ENCODE data around the gene RBM33.

The RBM33 gene

DNA sequence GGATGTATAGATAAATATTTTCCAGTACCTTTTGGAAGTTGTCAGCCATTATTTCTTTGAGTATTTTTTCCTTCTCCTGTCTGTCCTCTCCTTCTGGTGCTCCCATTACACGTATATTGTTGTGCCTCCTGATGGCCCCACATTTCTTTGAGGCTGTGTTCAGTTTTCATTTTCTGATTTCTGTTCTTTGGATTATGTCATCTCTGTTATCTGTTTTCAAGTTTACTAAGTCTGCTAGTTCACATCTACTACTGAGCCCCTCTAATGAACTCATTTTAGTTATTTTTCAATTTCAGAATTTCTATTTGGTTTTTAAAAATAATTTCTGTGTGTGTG lies 16.3 kb downstream of the RBM33 start:
- TF ChIP-seq, protein P1, sequence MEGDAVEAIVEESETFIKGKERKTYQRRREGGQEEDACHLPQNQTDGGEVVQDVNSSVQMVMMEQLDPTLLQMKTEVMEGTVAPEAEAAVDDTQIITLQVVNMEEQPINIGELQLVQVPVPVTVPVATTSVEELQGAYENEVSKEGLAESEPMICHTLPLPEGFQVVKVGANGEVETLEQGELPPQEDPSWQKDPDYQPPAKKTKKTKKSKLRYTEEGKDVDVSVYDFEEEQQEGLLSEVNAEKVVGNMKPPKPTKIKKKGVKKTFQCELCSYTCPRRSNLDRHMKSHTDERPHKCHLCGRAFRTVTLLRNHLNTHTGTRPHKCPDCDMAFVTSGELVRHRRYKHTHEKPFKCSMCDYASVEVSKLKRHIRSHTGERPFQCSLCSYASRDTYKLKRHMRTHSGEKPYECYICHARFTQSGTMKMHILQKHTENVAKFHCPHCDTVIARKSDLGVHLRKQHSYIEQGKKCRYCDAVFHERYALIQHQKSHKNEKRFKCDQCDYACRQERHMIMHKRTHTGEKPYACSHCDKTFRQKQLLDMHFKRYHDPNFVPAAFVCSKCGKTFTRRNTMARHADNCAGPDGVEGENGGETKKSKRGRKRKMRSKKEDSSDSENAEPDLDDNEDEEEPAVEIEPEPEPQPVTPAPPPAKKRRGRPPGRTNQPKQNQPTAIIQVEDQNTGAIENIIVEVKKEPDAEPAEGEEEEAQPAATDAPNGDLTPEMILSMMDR (IDR thresholded peaks at IDR 0.05; ENCODE audit: low read depth, low read length, missing control alignments): no peak
- no peak for DNase-seq (ENCODE audit: low read depth)
- H3K4me3 ChIP-seq (ENCODE audit: low read depth, low read length): no peak overlapping the region; the same call in 1 of the 2 replicates

DNA sequence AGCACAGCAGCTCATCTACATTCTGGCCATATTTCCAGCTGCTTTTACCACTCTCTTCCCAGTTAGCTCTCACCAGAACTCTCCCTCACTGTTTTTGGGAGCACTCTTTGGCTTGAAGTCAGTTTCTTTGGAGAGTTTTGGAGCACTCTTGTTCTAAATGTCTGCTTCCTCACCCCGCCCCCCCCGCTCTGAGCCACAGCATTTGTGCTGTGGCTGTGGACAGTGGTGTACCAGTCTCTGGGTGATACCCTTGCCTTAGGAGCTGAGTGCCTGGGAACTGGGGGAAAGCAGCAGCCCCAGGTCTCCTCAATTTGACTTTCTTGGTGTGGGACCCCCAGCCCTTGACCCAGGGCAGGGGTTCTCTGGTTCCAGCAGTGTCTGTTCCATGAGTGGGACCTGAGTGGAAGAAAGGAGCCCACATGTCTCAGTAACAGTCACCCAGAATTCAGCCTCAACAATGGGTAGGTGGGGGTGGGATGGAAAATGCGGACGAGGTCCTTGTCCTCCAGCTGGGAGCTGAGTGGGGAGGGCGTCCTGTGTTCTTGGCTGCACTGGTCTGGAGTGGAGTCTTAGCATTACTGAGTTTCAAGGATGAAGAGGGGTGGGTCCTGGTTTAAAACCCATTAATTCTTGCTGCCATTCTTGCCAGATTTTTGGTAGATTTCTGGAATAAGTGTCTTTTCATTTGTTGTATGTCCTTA lies 18.0 kb downstream of the RBM33 start:
- H3K4me3 ChIP-seq (ENCODE audit: low read depth, low read length): no peak overlapping the region
- TF ChIP-seq, protein P1 (IDR thresholded peaks at IDR 0.05; ENCODE audit: low read depth, low read length, missing control alignments): no peak
- no peak for DNase-seq (ENCODE audit: low read depth)

DNA sequence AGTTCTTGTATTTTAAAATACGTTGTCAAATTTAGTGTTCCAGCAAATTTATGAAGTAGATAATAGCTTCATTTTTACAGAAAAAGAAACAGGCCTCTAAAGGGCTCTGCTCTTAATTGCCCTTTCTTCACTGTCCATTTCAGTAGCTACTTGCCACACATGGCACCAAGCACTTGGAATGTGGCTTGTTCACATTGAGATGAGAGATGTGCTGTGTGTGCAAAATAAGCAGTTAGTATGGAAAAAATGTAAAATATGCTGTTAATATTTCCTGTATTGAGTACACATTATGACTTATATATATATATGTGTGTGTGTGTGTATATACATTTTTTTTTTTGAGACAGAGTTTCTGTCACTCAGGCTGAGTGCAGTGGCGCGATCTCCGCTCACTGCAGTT lies 19.5 kb downstream of the RBM33 start:
- no peak overlapping the region for H3K4me3 ChIP-seq (ENCODE audit: low read depth, low read length)
- TF ChIP-seq, protein P1 (IDR thresholded peaks at IDR 0.05; ENCODE audit: low read depth, low read length, missing control alignments): no peak
- no peak for DNase-seq (ENCODE audit: low read depth)

DNA sequence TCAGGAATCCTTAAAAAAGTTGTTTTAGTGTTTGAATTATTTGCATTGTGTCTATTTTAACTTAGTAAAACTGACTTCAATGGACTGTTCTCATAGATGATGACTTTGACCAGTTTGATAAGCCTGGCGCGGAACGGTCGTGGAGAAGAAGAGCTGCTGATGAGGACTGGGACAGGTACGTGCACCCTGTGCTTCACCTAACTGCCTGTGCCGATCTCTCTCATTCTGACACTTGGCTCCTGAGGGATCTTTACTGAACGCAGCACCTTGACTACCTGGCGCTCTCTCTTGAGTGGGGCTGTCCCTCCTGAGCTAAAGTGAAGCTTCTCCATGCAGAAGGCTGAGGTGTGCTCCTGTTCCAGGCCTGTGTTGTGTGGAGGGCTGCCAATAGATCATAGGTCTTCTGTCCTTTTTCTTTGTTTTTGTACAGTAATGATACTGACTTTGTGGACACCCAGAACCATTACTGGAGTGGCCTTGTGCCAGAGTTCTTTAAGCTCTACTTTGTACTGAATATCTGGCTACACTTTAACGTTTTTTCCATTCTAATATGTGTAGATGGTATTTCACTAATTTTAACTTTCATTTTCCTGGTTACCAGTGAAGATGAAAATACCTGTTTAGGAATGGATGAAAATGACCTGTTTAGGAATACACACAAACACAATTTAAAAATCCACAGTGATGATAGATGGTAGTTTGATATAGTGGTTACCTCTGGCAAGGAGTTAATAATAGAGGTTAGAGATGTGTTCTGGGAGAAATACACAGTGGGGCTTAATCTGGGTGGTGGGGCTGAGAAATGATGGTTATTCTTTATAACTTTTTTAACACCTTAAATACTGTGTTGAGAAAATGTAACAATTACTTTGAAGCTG lies 20.9 kb downstream of the RBM33 start:
- DNase-seq (ENCODE audit: low read depth): no peak
- no peak overlapping the region for H3K4me3 ChIP-seq (ENCODE audit: low read depth, low read length)
- TF ChIP-seq, protein P1 (IDR thresholded peaks at IDR 0.05; ENCODE audit: low read depth, low read length, missing control alignments): no peak

DNA sequence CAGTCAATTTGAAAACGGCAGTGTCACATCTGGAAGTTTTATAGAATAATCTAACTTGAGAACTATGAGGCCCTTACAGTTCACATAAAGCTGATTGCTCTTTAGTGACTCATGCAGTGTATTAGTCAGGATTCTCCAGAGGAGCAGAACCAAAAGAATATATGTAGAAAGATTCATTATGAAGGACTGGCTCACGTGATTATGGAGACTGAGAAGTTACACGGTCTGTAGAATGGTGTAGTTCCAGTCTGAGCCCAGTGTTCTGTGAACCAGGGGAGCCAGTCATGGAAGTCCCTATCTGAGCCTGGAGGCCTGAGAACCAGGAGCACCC lies 21.5 kb downstream of the RBM33 start:
- DNase-seq (ENCODE audit: low read depth): no peak
- TF ChIP-seq, protein P1 (IDR thresholded peaks at IDR 0.05; ENCODE audit: low read depth, low read length, missing control alignments): no peak
- H3K4me3 ChIP-seq (ENCODE audit: low read depth, low read length): no peak overlapping the region

DNA sequence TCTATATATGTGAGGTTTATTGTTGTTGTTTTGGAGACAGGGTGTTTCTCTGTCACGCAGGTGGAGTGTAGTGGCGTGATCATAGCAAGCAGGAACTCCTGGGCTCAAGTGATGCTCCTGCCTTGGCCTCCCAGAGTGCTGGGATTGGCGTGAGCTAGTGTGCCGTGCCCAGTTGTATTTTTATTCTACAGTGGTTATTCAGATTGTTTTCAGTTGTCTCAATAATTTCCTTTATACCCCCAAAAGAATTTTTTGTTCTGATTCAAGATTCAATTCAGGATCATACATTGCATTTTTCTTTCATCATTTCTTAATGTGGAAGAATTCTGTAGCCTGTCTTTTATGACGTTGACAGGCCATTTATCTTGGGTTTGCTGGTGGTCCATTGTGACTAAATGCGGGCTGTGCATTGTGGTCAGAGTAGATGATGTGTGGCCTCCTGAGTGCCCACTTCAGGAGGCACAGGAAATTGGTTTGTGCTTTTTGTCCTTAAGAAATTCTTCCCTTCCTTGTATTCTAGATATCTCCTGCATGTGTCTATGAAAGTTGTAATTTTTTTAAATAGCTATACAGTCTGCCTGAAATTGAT lies 22.9 kb downstream of the RBM33 start:
- no peak overlapping the region for H3K4me3 ChIP-seq (ENCODE audit: low read depth, low read length)
- TF ChIP-seq, protein P1 (IDR thresholded peaks at IDR 0.05; ENCODE audit: low read depth, low read length, missing control alignments): no peak
- no peak for DNase-seq (ENCODE audit: low read depth)

Data from GM12864 (cell line).